Activated CD8-positive, alpha-beta memory T cell treated with anti-CD3 and anti-CD28 coated beads for 36 hours (primary cell): ENCODE results near the gene PCDHB15. TPM values are rescaled to one million over a fixed set of nuclear protein-coding genes. Genes with fewer than 3 reads are reported as not detected.
"Not testable (repeated sequence)": the region's sequence is repeated elsewhere in the genome, so short reads cannot be mapped to it uniquely, and the experiment has no call there.

Experiments
- CTCF ChIA-PET: fragments of 350-600 bp; sonication (Branson Sonifier 250); formaldehyde crosslinking; loops from one replicate; lab custom pipeline; 2021; ENCODE audit warnings: antibody characterized with exemption; lab: Charles Lee
- POLR2A ChIA-PET: fragments of 350-600 bp; sonication (Branson Sonifier 250); formaldehyde crosslinking; loops from one replicate; lab custom pipeline; 2021; ENCODE audit warnings: antibody characterized with exemption; lab: Charles Lee
- total RNA-seq, 2 experiments: library from RNA; stranded (reverse); gene quantifications; one replicate each; pipeline ENCODE4 v1.2.3, GENCODE V29; 2021

Gene PCDHB15
- total RNA-seq, 2 experiments from 2014 or later, result not detected

GRCh38 chr5:141241496-141241895 is 3.7 kb upstream of the PCDHB15 start:
- CTCF ChIA-PET, result no interaction called here
- POLR2A ChIA-PET, result no interaction called here

GRCh38 chr5:141246971-141247370 is 1.8 kb downstream of the PCDHB15 start:
- POLR2A ChIA-PET, CTCF ChIA-PET: not testable (repeated sequence)

DNA sequence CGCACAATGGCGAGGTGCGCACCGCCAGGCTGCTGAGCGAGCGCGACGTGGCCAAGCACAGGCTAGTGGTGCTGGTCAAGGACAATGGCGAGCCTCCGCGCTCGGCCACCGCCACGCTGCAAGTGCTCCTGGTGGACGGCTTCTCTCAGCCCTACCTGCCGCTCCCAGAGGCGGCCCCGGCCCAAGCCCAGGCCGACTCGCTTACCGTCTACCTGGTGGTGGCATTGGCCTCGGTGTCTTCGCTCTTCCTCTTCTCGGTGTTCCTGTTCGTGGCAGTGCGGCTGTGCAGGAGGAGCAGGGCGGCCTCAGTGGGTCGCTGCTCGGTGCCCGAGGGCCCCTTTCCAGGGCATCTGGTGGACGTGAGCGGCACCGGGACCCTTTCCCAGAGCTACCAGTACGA is 2.2 kb downstream of the PCDHB15 start:
- CTCF ChIA-PET, POLR2A ChIA-PET: not testable (repeated sequence)

DNA sequence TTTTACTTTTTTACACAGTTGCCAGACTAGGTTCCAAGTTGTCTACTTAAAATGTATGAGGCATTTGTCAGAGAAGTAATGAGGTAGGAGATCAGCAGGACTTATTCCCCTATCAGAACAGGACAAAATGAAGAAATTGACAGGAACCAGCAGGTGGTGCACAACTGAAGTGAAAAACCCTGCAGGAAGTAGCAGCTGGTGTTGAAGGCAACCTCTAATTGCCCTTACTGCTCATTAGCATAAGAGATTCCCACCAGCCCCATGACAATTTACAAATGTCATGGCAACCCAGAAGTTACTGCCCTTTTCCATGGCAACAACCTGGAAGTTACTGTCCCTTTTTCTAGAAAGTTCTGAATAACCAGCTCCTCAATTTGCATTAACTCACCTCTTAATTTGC is 5.4 kb downstream of the PCDHB15 start:
- ChIA-PET CTCF (no interaction called here), POLR2A (no interaction called here)

GRCh38 chr5:141258464-141258863 is 13.3 kb downstream of the PCDHB15 start:
- POLR2A ChIA-PET, result no interaction called here
- CTCF ChIA-PET, result no interaction called here

GRCh38 chr5:141258948-141259347 is 13.8 kb downstream of the PCDHB15 start:
- ChIA-PET CTCF (no interaction called here), POLR2A (no interaction called here)

GRCh38 chr5:141260458-141261237 is 15.5 kb downstream of the PCDHB15 start:
- ChIA-PET POLR2A (no interaction called here), CTCF (no interaction called here)

GRCh38 chr5:141261238-141261546 is 16.0 kb downstream of the PCDHB15 start:
- CTCF ChIA-PET, result no interaction called here
- POLR2A ChIA-PET, result no interaction called here

- CTCF ChIA-PET, result interaction anchor here (0.7 kb wide), 1 partner anchor 420 kb away, joined by 3 read pairs; no protein-coding TSS in a partner anchor
- POLR2A ChIA-PET, result no interaction called here
Measured at GRCh38 chr5:141269195-141269594, 24.0 kb downstream of the PCDHB15 start.

GRCh38 chr5:141272906-141273305 is 27.7 kb downstream of the PCDHB15 start:
- CTCF ChIA-PET, result no interaction called here
- POLR2A ChIA-PET, result no interaction called here

GRCh38 chr5:141298376-141298775 is 53.2 kb downstream of the PCDHB15 start:
- CTCF ChIA-PET, result no interaction called here
- POLR2A ChIA-PET, result no interaction called here

Other genes with a start within 250 kb of the PCDHB15 start
- gene PCDHB1, start 194.0 kb upstream of the PCDHB15 start, total RNA-seq, result not detected
- not detected for gene PCDHB2, start 150.8 kb upstream of the PCDHB15 start, total RNA-seq
- gene PCDHB3, start 144.9 kb upstream of the PCDHB15 start, total RNA-seq, result not detected
- not detected for gene PCDHB4, start 123.6 kb upstream of the PCDHB15 start, total RNA-seq
- gene PCDHB5, start 110.2 kb upstream of the PCDHB15 start, total RNA-seq, result not detected
- not detected for gene PCDHB6, start 95.3 kb upstream of the PCDHB15 start, total RNA-seq
- gene PCDHB7, start 72.8 kb upstream of the PCDHB15 start, total RNA-seq, result not detected
- gene PCDHB8, start 67.6 kb upstream of the PCDHB15 start, total RNA-seq, result not detected
- gene PCDHB16, start 63.0 kb upstream of the PCDHB15 start, total RNA-seq, result not detected
- gene PCDHB9, start 58.2 kb upstream of the PCDHB15 start, total RNA-seq, result not detected
- gene PCDHB10, start 53.0 kb upstream of the PCDHB15 start, total RNA-seq, result not detected
- gene PCDHB11, start 45.8 kb upstream of the PCDHB15 start, total RNA-seq, result not detected
- gene PCDHB12, start 36.7 kb upstream of the PCDHB15 start, total RNA-seq, result not detected
- not detected for gene PCDHB13, start 31.5 kb upstream of the PCDHB15 start, total RNA-seq
- gene PCDHB14, start 22.1 kb upstream of the PCDHB15 start, total RNA-seq, result not detected
- gene SLC25A2, start 58.7 kb downstream of the PCDHB15 start, total RNA-seq, result under 1 TPM; 0.19 to 0.21 TPM
- 10 to 100 TPM; 57.1 to 58.0 TPM for gene TAF7, start 75.4 kb downstream of the PCDHB15 start, total RNA-seq
- gene PCDHGA1, start 85.1 kb downstream of the PCDHB15 start, total RNA-seq, result under 1 TPM; 0.04 to 0.06 TPM
- gene PCDHGA2, start 93.4 kb downstream of the PCDHB15 start, total RNA-seq, result under 1 TPM in 1 of 2 experiments, not detected in 1; 0.04 TPM
- gene PCDHGA3, start 98.4 kb downstream of the PCDHB15 start, total RNA-seq, result not detected
- gene PCDHGB1, start 104.7 kb downstream of the PCDHB15 start, total RNA-seq, result not detected
- under 1 TPM in 1 of 2 experiments, not detected in 1; 0.15 TPM for gene PCDHGA4, start 109.6 kb downstream of the PCDHB15 start, total RNA-seq
- gene PCDHGB2, start 114.6 kb downstream of the PCDHB15 start, total RNA-seq, result under 1 TPM; 0.23 to 0.25 TPM
- gene PCDHGA5, start 118.8 kb downstream of the PCDHB15 start, total RNA-seq, result under 1 TPM; 0.06 to 0.13 TPM
- gene PCDHGB3, start 124.8 kb downstream of the PCDHB15 start, total RNA-seq, result under 1 TPM; 0.17 to 0.19 TPM
- gene PCDHGA6, start 128.5 kb downstream of the PCDHB15 start, total RNA-seq, result under 1 TPM; 0.06 to 0.13 TPM
- under 1 TPM in 1 of 2 experiments, not detected in 1; 0.06 TPM for gene PCDHGA7, start 137.3 kb downstream of the PCDHB15 start, total RNA-seq
- under 1 TPM; 0.04 to 0.06 TPM for gene PCDHGB4, start 142.3 kb downstream of the PCDHB15 start, total RNA-seq
- gene PCDHGA8, start 147.2 kb downstream of the PCDHB15 start, total RNA-seq, result not detected
- gene PCDHGB5, start 152.6 kb downstream of the PCDHB15 start, total RNA-seq, result under 1 TPM; 0.15 to 0.19 TPM
- gene PCDHGA9, start 157.4 kb downstream of the PCDHB15 start, total RNA-seq, result not detected
- under 1 TPM; 0.04 to 0.06 TPM for gene PCDHGB6, start 162.6 kb downstream of the PCDHB15 start, total RNA-seq
- under 1 TPM; 0.08 to 0.11 TPM for gene PCDHGA10, start 167.6 kb downstream of the PCDHB15 start, total RNA-seq
- gene PCDHGB7, start 172.3 kb downstream of the PCDHB15 start, total RNA-seq, result not detected
- gene PCDHGA11, start 175.7 kb downstream of the PCDHB15 start, total RNA-seq, result not detected
- under 1 TPM; 0.08 to 0.10 TPM for gene PCDHGA12, start 185.1 kb downstream of the PCDHB15 start, total RNA-seq
- under 1 TPM in 1 of 2 experiments, not detected in 1; 0.13 TPM for gene PCDHGC3, start 230.6 kb downstream of the PCDHB15 start, total RNA-seq
- not detected for gene PCDHGC4, start 239.6 kb downstream of the PCDHB15 start, total RNA-seq
- not detected for gene PCDHGC5, start 243.7 kb downstream of the PCDHB15 start, total RNA-seq